Spinal cord (tissue), 10 donors: ENCODE results near the gene CHCHD1. TPM values are rescaled to one million over a fixed set of nuclear protein-coding genes. Genes with fewer than 3 reads are reported as not detected.

Experiments used
- DNase-seq, 6 donors: peaks; one replicate each; pipeline versions ENCODE4 v3.0.0 to v3.0.0-alpha.2; 2013 to 2015; ENCODE audit warnings: low spot score in 6 of 6, low read depth in 4 of 6
- H3K27ac ChIP-seq: one replicate; pipeline ENCODE4 v1.5.1; 2013; ENCODE audit warnings: low read depth, low read length, control low read depth
- H3K27me3 ChIP-seq: one replicate; pipeline ENCODE4 v1.6.1; 2013; ENCODE audit warnings: low read length; ENCODE audit not compliant: control insufficient read depth, insufficient read depth
- H3K36me3 ChIP-seq: one replicate; pipeline ENCODE4 v1.6.1; 2013; ENCODE audit warnings: low read length; ENCODE audit not compliant: control insufficient read depth, insufficient read depth
- H3K4me1 ChIP-seq: one replicate; pipeline ENCODE4 v1.6.1; 2013; ENCODE audit warnings: low read length; ENCODE audit not compliant: control insufficient read depth, insufficient read depth
- H3K4me3 ChIP-seq: one replicate; pipeline ENCODE4 v1.5.1; 2013; ENCODE audit warnings: low read depth, low read length, control low read depth
- H3K9me3 ChIP-seq: one replicate; pipeline ENCODE4 v1.6.1; 2013; ENCODE audit warnings: low read length; ENCODE audit not compliant: control insufficient read depth, insufficient read depth
- WGBS: methylation state at CpG from one replicate; pipeline ENCODE4 v1.1.5; 2013; ENCODE audit warnings: missing lambda C conversion rate; ENCODE audit not compliant: insufficient coverage; 5-methylcytosine and 5-hydroxymethylcytosine counted together
- polyA plus RNA-seq, 2 donors: library from polyadenylated mRNA; unstranded; fragments of 120-200 nt; gene quantifications; one replicate each; pipeline ENCODE4 v1.2.1, GENCODE V29; 2013; ENCODE audit not compliant: insufficient read length in 2 of 2
- total RNA-seq, 2 donors: library from RNA; depleted of rRNA in 1 of 2; stranded (reverse); fragments of 120-200 nt in 1 of 2; fragments of >200 nt in 1 of 2; gene quantifications; one replicate each; pipeline versions ENCODE4 v1.2.3 to v1.2.4, GENCODE V29; 2013 to 2014
- donor health status: healthy.

The CHCHD1 gene
- total and polyA plus RNA-seq, 4 donors, result 22.4 to 44.6 (median 42.0) TPM

GRCh38 chr10:73808021-73808815 is 26.4 kb downstream of the CHCHD1 start:
- WGBS, result 97% methylated on average over 16 of the region's 16 CpGs

GRCh38 chr10:73809061-73809818 is 27.4 kb downstream of the CHCHD1 start:
- no peaks in the 10 kb centered on the region for H3K9me3 ChIP-seq
- WGBS, result 56% methylated on average over 2 of the region's 5 CpGs
- no peak overlapping the region for H3K4me3 ChIP-seq
- H3K27ac ChIP-seq, result no peak overlapping the region
- H3K4me1 ChIP-seq, result peaks cover 9% of the 10 kb centered on the region
- no peaks in the 10 kb centered on the region for H3K27me3 ChIP-seq
- DNase-seq, result no peak
- peaks cover 61% of the 10 kb centered on the region for H3K36me3 ChIP-seq

More at GRCh38 chr10:73808021-73808815, 26.4 kb downstream of the CHCHD1 start:
- H3K36me3 ChIP-seq, result peaks cover 67% of the 10 kb centered on the region
- no peaks in the 10 kb centered on the region for H3K9me3 ChIP-seq
- no peaks in the 10 kb centered on the region for H3K27me3 ChIP-seq
- peaks cover 9% of the 10 kb centered on the region for H3K4me1 ChIP-seq
- H3K27ac ChIP-seq, result no peak overlapping the region
- H3K4me3 ChIP-seq, result no peak overlapping the region
- no peak for DNase-seq

- Histone ChIP-seq H3K4me3 (peak overlapping the region; percentile 63), H3K27me3 (no peaks in the 10 kb centered on the region), H3K27ac (no peak overlapping the region), H3K36me3 (peaks cover 57% of the 10 kb centered on the region), H3K4me1 (peaks cover 9% of the 10 kb centered on the region), H3K9me3 (no peaks in the 10 kb centered on the region)
- no peak for DNase-seq
- 88% methylated on average over 5 of the region's 7 CpGs for WGBS
Measured at GRCh38 chr10:73810358-73810734, 28.5 kb downstream of the CHCHD1 start.

- WGBS, result under 1% methylated on average over 63 of the region's 63 CpGs
- DNase-seq, result peak in 3 of 6 donors; percentile 9 to 32 (median 31)
- peaks cover 53% of the 10 kb centered on the region for H3K36me3 ChIP-seq
Measured at GRCh38 chr10:73810735-73811465, 29.1 kb downstream of the CHCHD1 start.

GRCh38 chr10:73812657-73813056 is 30.8 kb downstream of the CHCHD1 start:
- Histone ChIP-seq H3K4me3 (no peak overlapping the region), H3K36me3 (peaks cover 52% of the 10 kb centered on the region), H3K27me3 (no peaks in the 10 kb centered on the region), H3K27ac (no peak overlapping the region), H3K4me1 (peaks cover 9% of the 10 kb centered on the region), H3K9me3 (no peaks in the 10 kb centered on the region)
- WGBS, result 55% methylated on average over 3 of the region's 4 CpGs
- DNase-seq, result no peak

More at GRCh38 chr10:73810735-73811465, 29.1 kb downstream of the CHCHD1 start:
- Histone ChIP-seq H3K9me3 (no peaks in the 10 kb centered on the region), H3K27ac (peak overlapping the region; percentile 40), H3K27me3 (no peaks in the 10 kb centered on the region), H3K4me3 (peak overlapping the region; percentile 63), H3K4me1 (peaks cover 9% of the 10 kb centered on the region)

GRCh38 chr10:73813333-73813732 is 31.5 kb downstream of the CHCHD1 start:
- Histone ChIP-seq H3K9me3 (no peaks in the 10 kb centered on the region), H3K36me3 (peaks cover 52% of the 10 kb centered on the region), H3K4me3 (no peak overlapping the region), H3K27ac (no peak overlapping the region), H3K4me1 (peaks cover 9% of the 10 kb centered on the region), H3K27me3 (no peaks in the 10 kb centered on the region)
- DNase-seq, result no peak
- 58% methylated on average over 6 of the region's 7 CpGs for WGBS

GRCh38 chr10:73814276-73814895 is 32.5 kb downstream of the CHCHD1 start:
- no peaks in the 10 kb centered on the region for H3K9me3 ChIP-seq
- WGBS, result 90% methylated on average over 4 of the region's 13 CpGs
- H3K4me3 ChIP-seq, result no peak overlapping the region
- DNase-seq, result no peak
- no peak overlapping the region for H3K27ac ChIP-seq
- peaks cover 51% of the 10 kb centered on the region for H3K36me3 ChIP-seq
- no peaks in the 10 kb centered on the region for H3K27me3 ChIP-seq
- peaks cover 9% of the 10 kb centered on the region for H3K4me1 ChIP-seq

GRCh38 chr10:73814896-73815718 is 33.3 kb downstream of the CHCHD1 start:
- WGBS, result 94% methylated on average over 12 of the region's 22 CpGs
- no peak overlapping the region for H3K4me3 ChIP-seq
- no peak for DNase-seq

GRCh38 chr10:73815719-73816030 is 33.8 kb downstream of the CHCHD1 start:
- no peak for DNase-seq
- peaks cover 57% of the 10 kb centered on the region for H3K36me3 ChIP-seq
- H3K4me3 ChIP-seq, result no peak overlapping the region
- H3K27me3 ChIP-seq, result no peaks in the 10 kb centered on the region
- no peak overlapping the region for H3K27ac ChIP-seq
- no peaks in the 10 kb centered on the region for H3K9me3 ChIP-seq
- H3K4me1 ChIP-seq, result peaks cover 7% of the 10 kb centered on the region

More at GRCh38 chr10:73814896-73815718, 33.3 kb downstream of the CHCHD1 start:
- Histone ChIP-seq H3K36me3 (peaks cover 56% of the 10 kb centered on the region), H3K4me1 (peaks cover 9% of the 10 kb centered on the region), H3K27me3 (no peaks in the 10 kb centered on the region), H3K9me3 (no peaks in the 10 kb centered on the region), H3K27ac (no peak overlapping the region)
